HG03342 (cell line): Measurements from ENCODE around the gene CD93.

Experiments
- ATAC-seq: cut with Tn5 transposase; IDR thresholded peaks from one replicate; pipeline ENCODE4 v1.9.1; 2021; ENCODE audit warnings: mild to moderate bottlenecking, moderate library complexity; ENCODE audit not compliant: unreplicated experiment

CD93 gene

DNA sequence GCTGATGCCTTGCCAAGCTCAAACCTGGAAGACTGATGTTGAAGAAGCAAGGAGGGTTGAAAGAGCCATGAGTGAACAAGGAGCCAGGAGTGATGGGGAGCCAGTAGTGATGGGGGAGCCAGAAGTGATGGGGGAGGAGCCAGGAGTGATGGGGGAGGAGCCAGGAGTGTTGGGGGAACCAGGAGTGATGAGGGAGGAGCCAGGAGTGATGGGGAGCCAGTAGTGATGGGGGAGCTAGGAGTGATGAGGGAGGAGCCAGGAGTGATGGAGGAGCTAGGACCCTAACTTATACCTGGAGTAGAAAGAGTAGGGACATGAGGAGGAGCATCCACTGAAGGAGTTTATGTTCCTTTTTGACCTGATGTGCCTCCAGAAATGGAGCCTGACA, 14.6 kb upstream of the CD93 start:
- ATAC-seq, result no peak

DNA sequence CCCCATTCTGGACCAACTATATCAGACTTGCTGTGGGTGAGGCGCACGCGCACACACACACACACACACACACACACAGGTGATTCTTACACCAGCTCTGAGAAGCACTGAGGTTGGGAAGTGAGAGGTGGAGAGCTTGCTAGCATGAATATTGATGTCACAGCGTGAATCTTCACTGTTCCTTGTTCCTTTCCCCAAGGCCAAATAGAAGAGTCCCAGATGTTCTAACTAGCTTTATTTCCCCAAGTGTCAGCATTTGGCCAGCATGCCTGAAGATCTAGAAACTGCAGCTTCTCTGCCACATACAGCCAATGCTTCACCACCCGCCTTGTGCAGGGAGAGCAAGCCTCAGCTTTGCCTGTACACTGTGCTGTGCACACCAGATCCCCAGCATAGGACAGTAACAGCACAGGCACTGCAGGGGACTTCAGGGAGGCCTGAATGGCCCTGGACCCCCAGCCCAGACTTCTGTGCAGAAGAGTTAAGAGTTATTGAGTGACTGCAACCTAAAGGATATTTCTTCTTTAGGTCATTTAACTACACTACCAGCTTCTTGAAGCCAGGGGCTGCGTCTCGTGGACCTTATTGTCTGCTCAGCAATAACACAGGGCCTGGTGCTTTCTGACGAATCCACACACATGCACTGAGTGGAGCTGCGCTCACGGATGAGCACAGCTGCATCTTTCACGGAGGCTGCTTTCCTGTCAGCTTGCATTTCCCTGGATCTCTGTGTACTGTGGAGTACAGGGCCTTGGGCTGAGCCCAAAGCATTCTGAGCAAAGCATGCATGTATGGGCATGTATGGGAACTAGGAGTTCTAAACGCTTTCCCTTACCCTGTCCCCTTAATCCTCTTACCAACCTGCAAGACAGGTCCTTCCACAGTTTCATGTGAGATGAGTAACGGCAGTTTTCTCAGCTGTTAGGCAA, 13.9 kb upstream of the CD93 start:
- no peak for ATAC-seq

DNA sequence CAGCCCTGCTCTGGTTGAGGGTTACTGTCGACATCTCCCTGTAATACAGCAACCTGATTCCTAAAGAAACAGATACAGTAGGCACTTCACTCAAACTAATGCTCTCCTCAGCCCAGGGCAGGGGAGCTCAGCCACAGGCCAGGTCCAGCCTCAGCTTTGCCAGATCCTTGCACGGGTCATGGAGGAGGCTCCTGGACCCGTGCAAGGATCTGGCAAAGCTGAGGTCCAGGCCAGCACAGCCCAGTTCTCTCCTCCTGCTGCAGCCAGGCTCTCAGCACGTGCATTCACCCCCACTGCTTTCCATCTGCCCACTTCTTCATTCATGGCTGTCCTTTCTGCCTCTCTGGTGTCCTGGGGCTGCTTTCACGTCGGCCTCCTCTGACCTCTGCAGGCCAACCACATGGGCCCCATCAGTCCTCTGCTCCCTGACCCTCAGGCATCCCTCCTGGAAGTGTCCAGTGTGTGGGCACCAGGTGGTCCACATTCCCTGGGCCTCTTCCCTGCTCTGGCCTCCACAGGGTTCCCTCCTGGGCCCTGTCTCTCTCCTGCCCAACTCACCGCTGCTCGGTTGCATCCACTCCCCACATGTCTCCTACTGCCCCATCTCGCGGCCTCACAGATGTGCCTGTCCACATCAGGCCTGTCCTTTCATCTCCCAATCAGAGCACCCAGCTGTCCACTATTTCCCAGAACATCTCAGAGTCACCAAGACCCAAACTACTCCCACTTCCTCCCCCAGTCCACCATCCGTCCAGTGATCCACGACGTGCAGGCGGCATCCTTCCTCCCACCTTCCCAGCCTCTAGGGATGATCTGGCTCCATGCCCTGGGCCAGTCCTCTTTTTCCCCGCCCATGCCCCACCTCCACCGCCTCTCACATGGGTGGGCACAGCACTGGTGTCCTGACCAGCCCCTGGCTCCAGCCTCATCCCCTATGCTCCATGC, 11.8 kb upstream of the CD93 start:
- ATAC-seq, result no peak

DNA sequence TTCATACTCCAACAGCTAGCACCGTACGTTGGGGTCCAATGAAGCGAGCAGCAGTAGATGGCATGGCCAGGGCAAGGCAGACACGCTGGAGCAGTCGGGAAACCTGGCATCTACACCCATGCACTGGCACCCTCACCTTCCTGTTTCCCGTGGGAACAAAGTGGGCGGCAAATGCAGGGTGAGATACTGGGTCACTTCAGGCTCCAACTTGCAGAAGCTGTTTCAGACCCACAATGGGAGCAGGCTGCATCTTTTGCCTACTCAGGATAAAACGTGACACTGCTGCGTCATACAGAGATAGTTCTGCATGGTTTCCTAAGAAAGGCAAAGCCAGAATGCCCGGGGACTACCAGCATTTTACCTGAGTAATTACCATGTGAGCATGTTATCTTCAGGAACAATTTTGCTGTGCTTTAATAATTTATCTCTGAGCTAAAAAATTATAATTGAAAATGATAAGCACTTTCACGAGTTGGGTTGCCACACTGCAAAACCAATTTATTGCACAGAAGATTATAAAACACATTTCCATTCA, 10.9 kb upstream of the CD93 start:
- no peak for ATAC-seq

DNA sequence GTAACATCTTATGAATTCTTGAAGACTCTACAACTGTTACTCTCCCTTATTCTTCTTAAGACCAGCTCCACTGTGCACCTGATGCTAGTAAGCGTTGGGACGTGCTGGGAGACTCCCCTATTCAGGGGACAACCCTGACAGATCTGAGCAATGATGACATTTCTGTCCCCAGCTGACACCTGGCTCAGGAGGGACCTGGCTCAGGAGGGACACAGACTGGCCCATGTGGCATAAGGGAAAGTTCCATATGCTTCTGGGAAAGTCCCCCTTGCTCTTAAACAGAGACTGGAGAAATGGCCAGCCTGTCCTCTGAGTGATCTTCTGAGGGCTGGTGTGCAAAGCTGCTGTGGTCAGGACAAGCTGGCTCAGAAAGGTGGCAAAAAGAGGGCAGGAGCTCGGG, 10.0 kb upstream of the CD93 start:
- ATAC-seq, result no peak

DNA sequence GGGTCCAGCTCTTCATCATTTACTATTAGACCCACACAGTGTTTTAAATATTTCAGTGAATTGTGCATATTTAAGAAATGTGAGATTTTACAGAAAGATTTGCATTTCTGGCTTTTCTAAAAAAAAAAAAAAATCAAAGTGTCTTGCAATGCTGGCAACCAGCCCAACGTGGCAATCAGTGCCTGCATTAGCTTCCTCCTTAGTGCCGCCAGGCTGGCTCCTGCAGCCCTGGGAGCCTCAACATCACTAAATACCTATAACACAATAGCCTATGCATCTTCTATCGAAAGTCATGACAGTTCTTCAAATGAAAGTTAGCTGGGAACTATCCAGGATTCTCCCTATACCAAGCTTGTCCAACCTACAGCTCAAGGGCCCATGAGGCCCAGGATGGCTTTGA, 9.4 kb upstream of the CD93 start:
- no peak for ATAC-seq

DNA sequence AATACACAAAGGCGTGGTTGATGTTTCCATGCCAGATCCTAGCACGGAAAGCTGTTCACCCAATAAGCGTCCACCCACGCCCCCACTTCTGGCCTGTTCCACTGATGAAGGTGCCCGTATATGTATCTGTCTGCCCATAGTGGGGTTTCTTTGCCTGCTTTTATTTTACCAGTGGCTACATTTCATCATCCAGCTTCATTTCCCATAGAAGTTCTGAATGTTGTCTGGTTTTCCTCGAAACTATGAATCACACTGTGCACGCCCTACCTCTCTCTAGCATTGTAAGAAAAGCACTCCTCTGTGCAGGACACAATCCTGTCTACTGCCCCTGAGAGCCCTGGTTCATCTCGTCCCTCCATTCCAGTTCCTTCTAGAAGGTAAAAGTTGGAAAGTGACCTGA, 8.8 kb upstream of the CD93 start:
- no peak for ATAC-seq

DNA sequence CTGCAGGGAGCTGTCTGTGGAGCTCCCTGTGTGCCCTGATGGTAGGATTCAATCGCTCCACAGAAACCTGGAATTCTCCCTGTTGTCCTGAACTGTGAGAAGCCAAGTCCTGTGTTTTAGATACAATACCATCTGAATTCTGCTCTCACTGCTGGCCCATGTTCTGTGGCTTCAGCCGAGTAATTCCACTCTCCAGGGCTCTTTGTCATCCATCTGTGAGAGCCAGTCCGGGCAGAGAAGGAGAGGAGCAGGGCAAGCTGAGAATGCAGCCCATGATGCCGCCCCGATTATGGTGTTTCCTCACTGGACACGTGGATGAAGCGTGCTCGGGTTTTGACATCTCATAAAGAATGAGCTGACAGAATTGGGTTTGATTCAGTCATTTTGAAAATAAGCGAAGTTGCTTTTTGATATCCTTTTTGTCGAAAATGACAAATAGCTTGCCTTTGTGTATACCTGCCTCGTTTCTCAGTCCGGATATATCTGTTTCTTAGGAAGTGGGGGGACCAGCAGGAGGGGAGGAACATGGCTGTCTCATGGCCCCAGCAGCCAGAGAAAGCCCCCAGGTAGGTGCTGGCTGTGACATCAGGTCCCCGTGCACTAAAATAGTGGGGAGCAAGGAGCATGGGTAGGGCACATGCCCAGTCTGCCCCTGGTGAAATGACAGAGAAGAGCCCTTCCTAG, 8.2 kb upstream of the CD93 start:
- ATAC-seq, result no peak

DNA sequence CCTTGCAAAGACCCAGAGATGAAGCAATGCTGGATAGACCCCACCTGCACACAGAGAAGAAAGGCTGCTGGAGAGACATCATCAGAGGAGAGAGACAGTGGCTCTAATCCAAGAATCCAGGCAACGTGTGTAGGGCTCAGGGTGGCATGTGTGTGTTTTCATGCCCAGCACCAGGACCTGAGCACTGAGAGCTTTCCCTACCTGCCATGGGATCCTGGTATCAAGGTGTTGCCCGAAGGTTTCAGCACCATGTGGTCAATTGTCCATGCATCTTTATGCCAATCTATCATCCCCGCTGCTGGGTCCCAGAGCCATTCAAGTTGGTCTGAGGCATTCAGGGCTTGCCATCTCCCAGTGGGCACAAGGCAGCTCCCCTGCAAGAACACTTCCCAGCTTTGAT, 7.5 kb upstream of the CD93 start:
- no peak for ATAC-seq

DNA sequence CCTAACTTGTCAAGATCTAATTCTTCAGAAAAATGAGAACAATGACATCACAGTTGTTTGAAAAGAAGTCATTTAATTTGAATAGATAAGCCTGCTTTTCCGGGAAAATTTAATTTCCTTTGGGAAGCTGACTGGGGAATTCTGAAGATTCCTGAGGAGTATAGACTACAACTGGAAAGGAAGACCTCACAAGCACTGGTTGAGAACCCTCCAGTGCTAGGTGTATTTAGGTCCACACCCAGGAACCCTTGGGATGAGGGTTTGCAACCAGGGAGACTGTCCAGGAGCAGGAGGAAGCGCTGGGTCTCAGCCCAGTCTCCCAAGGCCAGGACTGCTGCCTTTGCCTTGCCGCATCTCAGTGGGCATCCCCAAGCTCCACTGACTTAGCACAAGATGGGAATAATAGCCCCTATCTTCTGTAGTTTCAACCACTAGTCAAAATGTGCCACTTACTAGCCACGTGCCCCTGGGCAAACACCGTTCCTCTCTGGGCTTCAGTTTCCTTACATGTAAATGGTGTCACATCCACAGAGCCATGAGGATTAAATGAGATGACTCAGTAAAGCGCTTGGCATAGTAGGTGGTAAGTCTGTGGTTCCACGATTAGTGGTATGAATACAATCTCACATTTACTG, 6.9 kb upstream of the CD93 start:
- ATAC-seq, result no peak

DNA sequence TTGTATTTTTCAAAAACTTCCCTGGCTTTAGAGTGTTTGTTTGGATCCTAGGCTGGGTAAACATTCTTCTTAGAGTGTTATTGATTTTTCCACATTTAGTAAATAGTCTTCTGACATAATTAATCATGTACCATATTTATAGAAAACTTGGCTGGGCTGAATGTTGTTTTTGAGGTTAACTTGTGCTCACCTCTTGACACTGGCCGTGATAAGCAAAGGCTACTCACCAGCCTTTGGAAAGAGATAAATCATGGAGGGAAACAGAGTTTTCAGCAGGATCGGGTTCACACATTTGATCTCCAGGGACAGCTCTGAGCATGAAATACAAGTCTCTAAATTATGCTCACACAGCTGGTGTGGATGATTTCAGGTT, 6.2 kb upstream of the CD93 start:
- ATAC-seq, result no peak

DNA sequence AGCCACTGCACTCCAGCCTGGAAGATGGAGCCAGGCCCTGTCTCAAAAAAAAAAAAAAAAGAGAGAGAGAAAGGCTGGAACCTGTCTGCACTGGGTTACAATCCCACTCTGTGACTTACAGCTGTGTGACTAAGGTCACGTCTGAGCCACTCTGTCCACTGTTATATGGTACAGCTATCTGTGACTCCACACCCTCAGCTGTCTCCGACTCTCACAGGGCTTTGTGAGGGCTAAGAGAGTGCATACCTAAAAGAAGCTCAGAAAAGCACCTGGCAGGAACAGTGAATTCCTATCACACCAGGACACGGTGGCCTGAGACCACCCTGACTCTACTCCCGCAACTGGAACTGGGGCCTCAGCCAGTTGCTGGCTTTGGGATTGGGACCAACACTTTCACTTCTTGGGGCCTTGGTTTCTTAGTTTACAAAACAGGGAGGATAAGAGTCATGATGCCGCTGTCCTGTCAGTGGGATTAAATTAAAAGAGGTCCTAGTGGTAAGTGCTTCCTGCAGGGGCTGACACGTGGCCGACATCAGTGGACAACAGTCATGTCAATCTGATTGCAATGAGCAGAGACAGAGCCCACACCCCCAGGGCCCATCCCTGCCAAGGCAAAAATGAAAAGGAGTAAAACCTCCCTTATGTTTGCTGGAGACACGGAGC, 5.7 kb upstream of the CD93 start:
- ATAC-seq, result no peak

DNA sequence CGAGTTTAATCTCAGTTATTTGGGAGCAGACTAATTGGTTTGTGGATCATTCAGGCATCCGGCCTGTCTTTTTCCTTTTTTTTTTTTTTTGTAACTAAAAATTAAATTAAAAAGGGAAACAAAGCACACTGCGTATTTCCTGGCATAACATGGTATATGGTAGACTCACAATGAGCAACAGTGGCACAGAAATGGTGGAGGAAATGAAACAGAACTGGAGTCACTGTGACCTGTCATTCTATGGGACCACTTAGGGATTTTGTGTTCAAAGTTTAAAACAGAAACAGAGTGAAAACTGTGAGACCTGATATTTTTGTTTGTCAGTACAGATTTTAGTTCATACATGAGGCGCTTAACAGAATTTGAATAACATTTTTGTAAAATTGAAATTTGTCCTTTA, 4.8 kb upstream of the CD93 start:
- ATAC-seq, result no peak

DNA sequence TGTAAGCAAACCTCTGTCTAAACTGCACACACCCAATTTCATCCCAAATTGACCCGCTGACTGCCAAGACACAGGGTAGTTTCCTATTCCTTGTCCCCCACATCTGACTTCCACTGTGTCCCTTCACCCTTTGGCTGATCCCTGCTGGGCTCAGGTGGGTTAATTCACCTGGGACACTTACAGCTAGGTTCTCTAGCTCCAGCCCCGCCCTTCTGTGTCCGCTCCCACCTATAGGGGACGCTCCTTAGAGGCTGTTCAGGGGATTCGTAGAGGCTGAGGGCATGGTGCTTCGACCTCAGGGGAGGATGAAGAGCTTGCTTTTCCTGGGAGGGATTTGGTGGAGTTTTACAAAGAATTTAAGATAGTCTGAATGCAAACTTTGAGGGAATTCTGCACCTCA, 4.0 kb upstream of the CD93 start:
- ATAC-seq, result no peak

DNA sequence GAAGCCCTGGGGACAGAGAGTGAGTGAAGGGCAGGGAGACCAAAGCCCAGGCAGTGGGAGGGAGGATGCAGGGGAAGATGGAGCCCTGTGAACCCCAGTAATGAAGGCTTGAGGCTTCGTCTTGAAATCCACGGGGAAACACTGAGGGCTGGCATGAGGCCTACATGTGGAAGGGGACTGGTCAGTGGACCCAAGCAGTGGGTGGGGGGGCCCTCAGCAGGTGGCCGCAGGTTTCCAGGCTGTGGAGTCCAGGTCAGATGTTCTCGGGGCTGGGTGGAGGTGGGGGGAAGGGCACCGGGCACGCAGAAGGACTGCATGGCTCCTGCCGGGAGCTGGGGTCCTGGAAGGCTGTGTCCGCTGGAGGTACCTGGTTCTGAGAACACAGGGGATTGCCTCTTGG, 2.7 kb upstream of the CD93 start:
- ATAC-seq, result no peak

DNA sequence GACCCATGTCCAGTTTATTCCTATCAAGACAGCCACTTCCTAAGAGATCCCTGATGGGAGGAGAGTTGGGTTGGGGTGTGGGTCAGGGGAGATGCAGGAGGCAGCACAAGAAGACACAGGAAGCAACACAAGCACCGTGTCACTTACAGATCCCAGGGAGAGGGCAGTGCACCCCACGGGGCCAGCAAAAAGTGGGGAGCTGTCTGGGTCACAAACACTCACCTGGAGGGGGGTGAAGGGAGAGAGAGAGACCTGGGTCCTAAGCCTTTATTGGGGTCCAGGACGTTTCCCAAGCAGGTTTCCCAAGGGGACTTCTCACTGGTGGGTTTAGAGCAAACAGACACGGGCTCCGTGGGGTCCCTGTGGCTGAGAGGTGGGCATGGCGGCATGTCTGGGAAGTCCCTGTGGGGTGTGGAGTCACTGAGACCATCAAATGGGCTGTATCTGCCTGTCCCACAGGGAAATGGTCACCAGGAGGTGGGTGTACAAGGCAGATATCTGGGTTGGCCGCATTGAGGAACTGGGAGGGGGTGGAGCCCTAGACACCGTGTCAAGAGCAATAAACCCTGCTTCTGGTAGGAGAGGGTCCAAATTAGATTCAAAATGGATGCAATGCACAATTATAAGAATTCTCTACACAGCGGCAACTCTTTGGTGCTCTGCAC, 1.6 kb upstream of the CD93 start:
- ATAC-seq, result no peak

DNA sequence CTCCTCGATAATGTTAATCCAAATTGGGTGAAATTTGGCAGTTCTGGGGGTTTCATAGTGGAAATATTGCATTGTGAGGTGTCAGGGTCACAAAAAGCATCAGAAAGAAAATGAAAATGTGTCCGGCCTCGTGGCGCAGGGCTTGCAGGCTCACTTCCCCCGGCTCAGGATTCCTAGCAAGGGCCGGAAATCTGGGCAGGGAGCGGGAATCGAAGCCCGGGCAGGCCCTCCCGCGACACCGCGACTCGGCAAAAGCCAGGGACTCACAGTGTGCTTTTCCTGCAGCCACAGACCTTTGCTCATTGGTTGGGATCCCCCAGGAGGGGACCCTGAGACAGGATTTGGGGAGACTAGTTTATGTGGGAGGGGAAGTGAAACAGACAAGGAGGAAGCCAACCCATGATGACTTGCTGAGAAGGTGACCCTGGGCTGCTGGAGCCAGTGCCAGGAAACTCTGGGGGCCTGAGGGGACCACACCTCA, 847 bp upstream of the CD93 start:
- ATAC-seq, result no peak

DNA sequence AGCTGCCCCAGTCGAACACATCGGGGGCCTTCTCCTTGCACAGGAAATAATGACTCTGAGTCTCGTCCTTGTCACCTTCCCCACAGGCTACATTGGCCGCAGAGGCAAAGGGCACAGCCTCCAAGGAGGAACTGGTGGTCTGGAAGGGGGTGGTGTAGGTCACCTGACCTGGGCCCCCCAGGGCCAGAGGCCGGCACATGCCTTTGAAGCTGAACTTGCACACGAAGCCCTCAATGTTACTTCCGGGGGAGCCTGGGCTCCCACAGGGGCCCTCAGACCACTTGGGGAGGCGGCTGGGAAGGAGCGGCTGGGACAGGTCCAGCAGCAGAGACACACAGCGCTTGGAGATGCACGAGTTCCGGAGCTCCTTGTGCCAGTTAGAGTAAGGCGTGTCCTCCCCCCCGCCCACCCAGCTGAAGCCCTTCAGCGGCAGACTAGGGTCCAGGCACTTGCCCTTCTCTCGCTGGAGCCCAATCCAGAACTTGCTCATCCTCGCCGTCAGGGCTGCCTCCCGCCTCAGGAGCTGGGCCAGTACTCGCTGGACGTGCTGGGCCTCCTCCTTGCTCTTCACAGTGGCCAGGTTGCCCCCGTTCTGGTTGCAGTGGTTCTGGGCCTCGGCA, 578 bp downstream of the CD93 start:
- no peak for ATAC-seq

DNA sequence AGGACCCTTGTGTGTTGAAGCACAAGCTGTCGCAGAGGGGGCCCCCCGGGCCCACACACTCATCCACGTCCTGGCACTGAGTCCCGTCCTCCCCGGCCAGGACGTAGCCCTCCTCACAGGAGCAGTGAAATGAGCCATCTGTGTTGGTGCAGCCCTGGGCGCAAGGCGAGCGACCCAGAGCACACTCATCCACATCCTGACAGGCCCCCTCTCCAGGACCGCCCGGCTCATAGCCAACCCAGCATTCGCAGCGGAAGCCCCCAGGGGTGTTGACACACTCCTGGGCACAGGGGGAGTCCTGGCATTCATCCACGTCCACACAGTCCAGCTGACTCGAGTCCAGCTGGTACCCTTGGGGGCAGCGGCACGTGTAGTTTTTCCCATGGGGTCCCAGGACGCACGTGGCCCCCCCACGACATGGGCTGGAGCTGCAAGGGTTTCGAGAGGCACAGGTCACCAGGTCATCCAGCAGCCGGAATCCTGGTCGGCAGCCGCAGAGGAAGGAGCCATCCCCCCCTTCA, 1.2 kb downstream of the CD93 start:
- no peak for ATAC-seq
